GM12878 (cell line): ENCODE results near the gene GNAO1. TPM values are rescaled to one million over a fixed set of nuclear protein-coding genes. Genes with fewer than 3 reads are reported as not detected.

Experiments
- ATAC-seq: fragments of 200-7000 bp; cut with Tn5 transposase; 3 replicates; pipeline ENCODE4 v1.9.1; 2020; ENCODE audit warnings: mild to moderate bottlenecking, moderate library complexity
- BruUV-seq: library from RNA; stranded (reverse); fragments of 400-500 nt; replicated peaks from 2 replicates; lab custom pipeline; 2021; lab: Mats Ljungman, UMichigan
- CTCF ChIA-PET: fragments of 300-600 bp; sonication (Branson Sonifier 250); formaldehyde crosslinking; extraction: SDS; loops from one replicate; lab custom pipeline; 2021; ENCODE audit warnings: inconsistent platforms; lab: Yijun Ruan, JAX
- POLR2A ChIA-PET: fragments of 350-600 bp; formaldehyde crosslinking; extraction: SDS; loops from one replicate; lab custom pipeline; 2021; ENCODE audit warnings: inconsistent platforms; lab: Charles Lee
- RAD21 ChIA-PET: fragments of 300-600 bp; sonication (Branson Sonifier 250); formaldehyde crosslinking; loops from one replicate; lab custom pipeline; 2023; ENCODE audit warnings: antibody characterized with exemption; ENCODE audit not compliant: unreplicated experiment; lab: Charles Lee
- SMC1A ChIA-PET: fragments of 300-600 bp; sonication (Branson Sonifier 250); formaldehyde crosslinking; loops from one replicate; lab custom pipeline; 2023; ENCODE audit not compliant: unreplicated experiment, uncharacterized antibody; lab: Charles Lee
- DNase-seq: peaks from one replicate; pipeline ENCODE4 v3.0.0-alpha.2; 2011; ENCODE audit warnings: low read depth, low spot score
- FAIRE-seq: peaks from 3 replicates; lab custom pipeline; 2011; peaks lifted over from hg19 to GRCh38; lab: Jason Lieb, UNC
- H2AFZ ChIP-seq: 2 replicates; pipeline ENCODE4 v1.6.0; 2011; ENCODE audit warnings: low read depth, low read length, control low read depth; ENCODE audit not compliant: control insufficient read depth
- H3K27ac ChIP-seq: 2 replicates; pipeline ENCODE4 v1.5.1; 2011; ENCODE audit warnings: control low read depth; ENCODE audit not compliant: control insufficient read depth, insufficient read depth
- H3K27me3 ChIP-seq, 2 experiments: replicated peaks in 1 of 2; 2 replicates each; pipeline versions ENCODE4 v1.6.0 to v1.6.1; 2011; ENCODE audit warnings: low read length in 1 of 2; ENCODE audit not compliant: control insufficient read depth in 2 of 2, insufficient read depth in 2 of 2
- H3K36me3 ChIP-seq, 2 experiments: 2 replicates each; pipeline ENCODE4 v1.5.1; 2011; ENCODE audit warnings: low read length in 1 of 2; ENCODE audit not compliant: control insufficient read depth in 2 of 2, insufficient read depth in 2 of 2
- H3K4me1 ChIP-seq: 2 replicates; pipeline ENCODE4 v1.6.1; 2011; ENCODE audit warnings: mild to moderate bottlenecking, low read length, moderate library complexity, mixed read lengths; ENCODE audit not compliant: control insufficient read depth, insufficient read depth
- H3K4me2 ChIP-seq: 2 replicates; pipeline ENCODE4 v1.6.0; 2011; ENCODE audit warnings: control low read depth; ENCODE audit not compliant: control insufficient read depth, insufficient read depth
- H3K4me3 ChIP-seq: fragments of 200-600 bp; sonication (generic); 2 replicates; pipeline ENCODE4 v1.5.1; 2016
- H3K79me2 ChIP-seq: 2 replicates; pipeline ENCODE4 v1.6.0; 2011; ENCODE audit warnings: low read length; ENCODE audit not compliant: control insufficient read depth, insufficient read depth
- H3K9ac ChIP-seq: 2 replicates; pipeline ENCODE4 v1.8.0; 2011; ENCODE audit warnings: low read length, control low read depth, mixed read lengths; ENCODE audit not compliant: control insufficient read depth, insufficient read depth
- H3K9me3 ChIP-seq: replicated peaks from 3 replicates; pipeline ENCODE4 v1.5.1; 2011; ENCODE audit warnings: mild to moderate bottlenecking, low read length; ENCODE audit not compliant: control insufficient read depth, insufficient read depth
- H4K20me1 ChIP-seq: 2 replicates; pipeline ENCODE4 v1.6.0; 2011; ENCODE audit not compliant: control insufficient read depth, insufficient read depth
- BCLAF1 ChIP-seq: fragments of 450-650 bp; IDR thresholded peaks from 2 replicates; pipeline ENCODE4 v1.6.1; 2017; ENCODE audit warnings: antibody characterized with exemption, mild to moderate bottlenecking, moderate library complexity
- CBX5 ChIP-seq: sonication (generic); IDR thresholded peaks from 2 replicates; pipeline ENCODE4 v1.6.1; 2016; ENCODE audit warnings: low read depth, moderate library complexity, mild to moderate bottlenecking, inconsistent platforms
- CHD1 ChIP-seq: IDR thresholded peaks from 2 replicates; pipeline ENCODE4 v1.6.1; 2012; ENCODE audit warnings: low read depth, low read length, improper control_type of control experiment
- CUX1 ChIP-seq: IDR thresholded peaks from 2 replicates; pipeline ENCODE4 v1.6.1; 2012; ENCODE audit warnings: improper control_type of control experiment, low read depth, low read length; ENCODE audit not compliant: insufficient replicate concordance
- PAX8 ChIP-seq: fragments of 450-650 bp; IDR thresholded peaks from 2 replicates; pipeline ENCODE4 v1.6.1; 2017; ENCODE audit warnings: mild to moderate bottlenecking, moderate library complexity
- RCOR1 ChIP-seq: conservative IDR thresholded peaks from 2 replicates; pipeline ENCODE4 v1.6.1; 2012; ENCODE audit warnings: low read depth, low read length, improper control_type of control experiment
- RFX5 ChIP-seq: IDR thresholded peaks from 2 replicates; pipeline ENCODE4 v1.6.1; 2011; ENCODE audit warnings: low read depth, low read length, improper control_type of control experiment
- SKIL ChIP-seq: fragments of 450-650 bp; IDR thresholded peaks from 2 replicates; pipeline ENCODE4 v1.6.1; 2017; ENCODE audit warnings: mild to moderate bottlenecking, low read depth, inconsistent platforms; ENCODE audit not compliant: poor library complexity, severe bottlenecking
- WGBS: methylation state at CpG from one replicate; pipeline ENCODE4 v1.1.6; 2016; ENCODE audit warnings: low lambda C conversion rate; ENCODE audit not compliant: insufficient replicate concordance, insufficient coverage; ENCODE audit errors: missing lambda C conversion rate; 5-methylcytosine and 5-hydroxymethylcytosine counted together
- in situ Hi-C: fragments of 300-500 bp; cut with MboI; formaldehyde crosslinking; loops from 9 replicates; pipeline ENCODE4 v1.14.3; 2018; ENCODE audit warnings: mixed read lengths
- intact Hi-C: fragments of 100-400 bp; cut with micrococcal nuclease; formaldehyde crosslinking; loops from one replicate; pipeline ENCODE4 v1.14.2; 2022; ENCODE audit not compliant: unreplicated experiment
- polyA plus RNA-seq, 11 experiments: library from polyadenylated mRNA; depleted of rRNA in 4 of 11; unstranded in 6 of 11; stranded (reverse) in 5 of 11; fragments of >200 nt; fragmentation: Nextera tagmentation in 4 of 11; fragmentation: Illumina TruSeq in 1 of 11; extraction: Ambion mirVana in 4 of 11; extraction: Trizol in 1 of 11; gene quantifications; 1 replicate in 1 of 11; 2 replicates in 10 of 11; pipeline versions ENCODE4 v1.2.1 to v1.2.3, GENCODE V29; 2011 to 2016; ENCODE audit warnings: inconsistent platforms in 2 of 11, missing spikeins in 2 of 11, low read depth in 1 of 11
- total RNA-seq, 4 experiments: library from RNA; depleted of rRNA in 3 of 4; stranded (reverse); fragments of >200 nt in 3 of 4; fragmentation: Illumina TruSeq in 1 of 4; extraction: Trizol in 1 of 4; gene quantifications; 2 replicates each; pipeline versions ENCODE4 v1.2.1 to v1.2.3, GENCODE V29; 2013 to 2021

The GNAO1 gene
- total and polyA plus RNA-seq, 10 of the 15 experiments (the other 5 are each of a cell fraction or from before 2014, with no cell fraction given): 0.05 to 0.28 (median 0.14) TPM; not detected in 6

- TF ChIP-seq RCOR1 (no peak), BCLAF1 (no peak), CBX5 (no peak)
- TF ChIP-seq, all 136 proteins: peak for 0
Measured at GRCh38 chr16:56344518-56345405, 153.5 kb downstream of the GNAO1 start (continued).

- Histone ChIP-seq H3K27ac (no peak overlapping the region), H4K20me1 (no peaks in the 10 kb centered on the region; the same call in 1 of the 2 replicates), H3K9ac (no peak overlapping the region), H3K4me1 (no peaks in the 10 kb centered on the region), H3K9me3 (no peaks in the 10 kb centered on the region), H3K79me2 (no peaks in the 10 kb centered on the region), H2AFZ (no peak overlapping the region), H3K4me2 (no peak overlapping the region), H3K27me3 (no peaks in the 10 kb centered on the region; a peak in 1 of 4 replicates), H3K36me3 (no peaks in the 10 kb centered on the region), H3K4me3 (no peak overlapping the region)
- 36% methylated on average over 13 of the region's 13 CpGs for WGBS
- ChIA-PET CTCF (no interaction called here), RAD21 (no interaction called here), SMC1A (no interaction called here), POLR2A (no interaction called here)
- FAIRE-seq (no peak), DNase-seq (no peak), ATAC-seq (no peak)
- in situ Hi-C loops: no loop called here
- intact Hi-C loops: no loop called here
- BruUV-seq: no TSS peak
- TF ChIP-seq CHD1 (no peak), PAX8 (no peak), CUX1 (no peak), SKIL (no peak), RFX5 (no peak)
Measured at GRCh38 chr16:56345406-56346050, 154.2 kb downstream of the GNAO1 start.
